K562 (cell line): Measurements from ENCODE around the gene KIAA1958. TPM values are rescaled to one million over a fixed set of nuclear protein-coding genes. Genes with fewer than 3 reads are reported as not detected.

Source experiments
- BDP1 ChIP-seq: IDR thresholded peaks from 3 replicates; pipeline ENCODE4 v1.6.1; 2011; ENCODE audit not compliant: insufficient read length, insufficient read depth
- DDX20 ChIP-seq: fragments of 450-650 bp; IDR thresholded peaks from 2 replicates; pipeline ENCODE4 v1.6.1; 2016; ENCODE audit warnings: missing genetic modification characterization, low read depth, mild to moderate bottlenecking, missing compliant biosample characterization, moderate library complexity
- DMBX1 ChIP-seq: fragments of 250-450 bp; sonication (Bioruptor Pico); IDR thresholded peaks from 2 replicates; pipeline ENCODE4 v1.8.0; 2022; ENCODE audit warnings: inconsistent platforms, mild to moderate bottlenecking, moderate library complexity, borderline replicate concordance
- DPF2 ChIP-seq: fragments of 450-650 bp; IDR thresholded peaks from 2 replicates; pipeline ENCODE4 v1.6.1; 2016
- ELF4 ChIP-seq: fragments of 450-650 bp; formaldehyde crosslinking; IDR thresholded peaks from 2 replicates; pipeline ENCODE4 v1.4.0; 2022; ENCODE audit warnings: missing genetic modification characterization
- EP300 ChIP-seq: IDR thresholded peaks from 2 replicates; pipeline ENCODE4 v1.6.1; 2012; ENCODE audit warnings: low read length, improper control_type of control experiment
- ETV1 ChIP-seq: fragments of 450-650 bp; conservative IDR thresholded peaks from 2 replicates; pipeline ENCODE4 v1.6.1; 2016; ENCODE audit warnings: missing genetic modification characterization, control low read depth, low read depth, missing compliant biosample characterization
- HDAC2 ChIP-seq: fragments of 450-650 bp; IDR thresholded peaks from 2 replicates; pipeline ENCODE4 v1.6.1; 2016; ENCODE audit warnings: mild to moderate bottlenecking
- IRF2 ChIP-seq: sonication (generic); formaldehyde crosslinking; IDR thresholded peaks from 2 replicates; pipeline ENCODE4 v1.8.1; 2022; ENCODE audit warnings: mild to moderate bottlenecking, missing genetic modification reagents
- KDM4B ChIP-seq, 2 experiments: fragments of 450-650 bp in 1 of 2; sonication (generic) in 1 of 2; IDR thresholded peaks; 2 replicates each; pipeline ENCODE4 v1.6.1; 2016 to 2017; ENCODE audit warnings: borderline replicate concordance in 2 of 2, antibody characterized with exemption in 1 of 2, low read depth in 1 of 2, mild to moderate bottlenecking in 1 of 2
- MAFG ChIP-seq: fragments of 450-650 bp; conservative IDR thresholded peaks from 2 replicates; pipeline ENCODE4 v1.6.1; 2016; ENCODE audit warnings: missing genetic modification characterization, missing compliant biosample characterization
- NFATC3 ChIP-seq: fragments of 450-650 bp; IDR thresholded peaks from 2 replicates; pipeline ENCODE4 v1.6.1; 2017; ENCODE audit warnings: mild to moderate bottlenecking
- POLR2B ChIP-seq: fragments of 450-650 bp; IDR thresholded peaks from 2 replicates; pipeline ENCODE4 v1.6.1; 2018; ENCODE audit warnings: low read depth; ENCODE audit not compliant: partially characterized antibody
- TBP ChIP-seq: optimal IDR thresholded peaks from 2 replicates; pipeline ENCODE3; 2011; ENCODE audit warnings: low read depth, low read length, improper control_type of control experiment
- U2AF2 ChIP-seq: fragments of 200-400 bp; formaldehyde crosslinking; optimal IDR thresholded peaks from 2 replicates; pipeline ENCODE3; 2017; ENCODE audit warnings: low read depth, mild to moderate bottlenecking, low read length
- ZBTB17 ChIP-seq: fragments of 450-650 bp; formaldehyde crosslinking; IDR thresholded peaks from 2 replicates; pipeline ENCODE4 v1.4.0; 2020; ENCODE audit warnings: mild to moderate bottlenecking
- ZNF174 ChIP-seq: fragments of 250-450 bp; sonication (Bioruptor Pico); IDR thresholded peaks from 2 replicates; pipeline ENCODE4 v1.4.0; 2020; ENCODE audit warnings: mild to moderate bottlenecking
- ZNF184 ChIP-seq: sonication (generic); formaldehyde crosslinking; IDR thresholded peaks from 2 replicates; pipeline ENCODE4 v1.5.0; 2020; ENCODE audit warnings: missing genetic modification reagents
- ZNF24 ChIP-seq: fragments of 450-650 bp; IDR thresholded peaks from 2 replicates; pipeline ENCODE4 v1.6.1; 2016
- ZNF316 ChIP-seq: fragments of 450-650 bp; IDR thresholded peaks from 2 replicates; pipeline ENCODE4 v1.6.1; 2016
- ZNF75A ChIP-seq: fragments of 450-650 bp; formaldehyde crosslinking; IDR thresholded peaks from 2 replicates; pipeline ENCODE4 v1.4.0; 2020; ENCODE audit warnings: mild to moderate bottlenecking
- polyA plus RNA-seq, 8 experiments: library from polyadenylated mRNA; depleted of rRNA in 4 of 8; stranded (reverse) in 5 of 8; unstranded in 3 of 8; fragments of >200 nt; fragmentation: Nextera tagmentation in 2 of 8; fragmentation: Illumina TruSeq in 1 of 8; extraction: Ambion mirVana in 2 of 8; extraction: Trizol in 1 of 8; gene quantifications; 2 replicates each; pipeline versions ENCODE4 v1.2.1 to v1.2.3, GENCODE V29; 2011 to 2014; ENCODE audit warnings: inconsistent platforms in 1 of 8, missing spikeins in 1 of 8
- total RNA-seq, 7 experiments: library from RNA; depleted of rRNA in 6 of 7; stranded (reverse); fragments of >200 nt in 6 of 7; fragmentation: Illumina TruSeq in 2 of 7; extraction: Trizol in 2 of 7; gene quantifications; 2 replicates each; pipeline versions ENCODE4 v1.2.1 to v1.2.3, GENCODE V29; 2011 to 2021; ENCODE audit warnings: low replicate concordance in 1 of 7
- TF ChIP-seq, protein P1 (sequence below): sonication (generic); formaldehyde crosslinking; IDR thresholded peaks from 2 replicates; pipeline ENCODE4 v1.4.0; 2020; ENCODE audit warnings: mild to moderate bottlenecking, missing genetic modification reagents
- TF ChIP-seq, protein P2 (sequence below): fragments of 250-450 bp; sonication (Bioruptor Pico); IDR thresholded peaks from 2 replicates; pipeline ENCODE4 v1.5.0; 2021; ENCODE audit warnings: mild to moderate bottlenecking, borderline replicate concordance

KIAA1958 gene
- total and polyA plus RNA-seq, 9 of the 15 experiments (the other 6 are each of a cell fraction or from before 2014, with no cell fraction given) = 1.1 to 16.0 (median 10.1) TPM

DNA sequence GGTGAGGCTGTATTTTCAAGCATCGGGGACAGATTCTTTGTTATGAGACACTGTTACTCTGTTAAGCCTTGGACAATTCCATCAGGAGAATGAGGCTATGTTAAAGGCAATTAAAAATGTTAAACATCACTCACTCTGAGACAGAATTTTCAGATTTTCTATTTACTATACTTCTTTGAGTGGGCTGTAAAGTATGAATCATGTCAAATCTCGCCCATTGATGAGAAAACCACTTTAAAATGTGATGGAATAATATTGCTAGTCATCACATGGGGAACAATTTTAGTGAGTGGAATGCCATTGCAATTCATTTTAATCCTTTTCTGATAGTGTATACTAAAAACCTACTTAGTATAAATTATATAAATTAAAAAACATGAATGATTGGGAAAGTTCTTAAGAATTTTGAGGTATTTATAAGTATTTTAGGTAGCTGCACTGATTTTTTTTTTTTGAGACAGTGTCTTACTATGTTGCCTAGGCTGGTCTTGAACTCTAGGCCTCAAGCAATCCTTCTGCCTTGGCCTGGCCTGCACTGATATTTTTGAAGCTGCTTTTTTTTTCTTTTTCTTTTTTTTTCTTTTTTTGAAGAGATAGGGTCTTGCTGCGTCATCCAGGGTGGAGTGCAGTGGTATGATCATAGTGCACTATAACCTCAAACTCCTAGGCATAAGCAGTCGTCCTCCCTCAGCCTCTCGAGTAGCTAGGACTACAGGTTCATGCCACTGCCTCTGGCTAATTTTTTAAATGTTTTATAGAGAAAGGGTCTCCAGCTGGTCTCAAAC lies 73.2 kb downstream of the KIAA1958 start (continued):
- TF ChIP-seq ZNF75A (CRISPR knock-in tag) (no peak), ELF4 (CRISPR knock-in tag) (no peak), HDAC2 (peak; percentile 78), ZNF24 (no peak), TBP (no peak), KDM4B (IDR thresholded peaks at IDR 0.05; ENCODE audit: borderline replicate concordance in 2 of 2, low read depth in 1 of 2) (no peak), DMBX1 (CRISPR knock-in tag) (0 out of 2 replicates have a peak, but pooled peaks have one; percentile 54), U2AF2 (no peak), ZNF184 (CRISPR knock-in tag) (no peak), IRF2 (CRISPR knock-in tag) (no peak), ZBTB17 (CRISPR knock-in tag) (0 out of 2 replicates have a peak, but pooled peaks have one; percentile 31), EP300 (peak; percentile 51; the same call in 1 of the 2 replicates), MAFG (tag) (peak; percentile 92), NFATC3 (no peak), DDX20 (tag) (no peak), ETV1 (tag) (no peak), ZNF174 (CRISPR knock-in tag) (no peak), BDP1 (no peak), POLR2B (no peak), DPF2 (peak; percentile 94), ZNF316 (peak; percentile 95)
- TF ChIP-seq, protein P1, sequence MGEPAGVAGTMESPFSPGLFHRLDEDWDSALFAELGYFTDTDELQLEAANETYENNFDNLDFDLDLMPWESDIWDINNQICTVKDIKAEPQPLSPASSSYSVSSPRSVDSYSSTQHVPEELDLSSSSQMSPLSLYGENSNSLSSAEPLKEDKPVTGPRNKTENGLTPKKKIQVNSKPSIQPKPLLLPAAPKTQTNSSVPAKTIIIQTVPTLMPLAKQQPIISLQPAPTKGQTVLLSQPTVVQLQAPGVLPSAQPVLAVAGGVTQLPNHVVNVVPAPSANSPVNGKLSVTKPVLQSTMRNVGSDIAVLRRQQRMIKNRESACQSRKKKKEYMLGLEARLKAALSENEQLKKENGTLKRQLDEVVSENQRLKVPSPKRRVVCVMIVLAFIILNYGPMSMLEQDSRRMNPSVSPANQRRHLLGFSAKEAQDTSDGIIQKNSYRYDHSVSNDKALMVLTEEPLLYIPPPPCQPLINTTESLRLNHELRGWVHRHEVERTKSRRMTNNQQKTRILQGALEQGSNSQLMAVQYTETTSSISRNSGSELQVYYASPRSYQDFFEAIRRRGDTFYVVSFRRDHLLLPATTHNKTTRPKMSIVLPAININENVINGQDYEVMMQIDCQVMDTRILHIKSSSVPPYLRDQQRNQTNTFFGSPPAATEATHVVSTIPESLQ (CRISPR knock-in tag) = no peak
- TF ChIP-seq, protein P2, sequence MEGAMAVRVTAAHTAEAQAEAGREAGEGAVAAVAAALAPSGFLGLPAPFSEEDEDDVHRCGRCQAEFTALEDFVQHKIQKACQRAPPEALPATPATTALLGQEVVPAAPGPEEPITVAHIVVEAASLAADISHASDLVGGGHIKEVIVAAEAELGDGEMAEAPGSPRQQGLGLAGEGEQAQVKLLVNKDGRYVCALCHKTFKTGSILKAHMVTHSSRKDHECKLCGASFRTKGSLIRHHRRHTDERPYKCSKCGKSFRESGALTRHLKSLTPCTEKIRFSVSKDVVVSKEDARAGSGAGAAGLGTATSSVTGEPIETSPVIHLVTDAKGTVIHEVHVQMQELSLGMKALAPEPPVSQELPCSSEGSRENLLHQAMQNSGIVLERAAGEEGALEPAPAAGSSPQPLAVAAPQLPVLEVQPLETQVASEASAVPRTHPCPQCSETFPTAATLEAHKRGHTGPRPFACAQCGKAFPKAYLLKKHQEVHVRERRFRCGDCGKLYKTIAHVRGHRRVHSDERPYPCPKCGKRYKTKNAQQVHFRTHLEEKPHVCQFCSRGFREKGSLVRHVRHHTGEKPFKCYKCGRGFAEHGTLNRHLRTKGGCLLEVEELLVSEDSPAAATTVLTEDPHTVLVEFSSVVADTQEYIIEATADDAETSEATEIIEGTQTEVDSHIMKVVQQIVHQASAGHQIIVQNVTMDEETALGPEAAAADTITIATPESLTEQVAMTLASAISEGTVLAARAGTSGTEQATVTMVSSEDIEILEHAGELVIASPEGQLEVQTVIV (CRISPR knock-in tag) = no peak
